ENCODE results near the gene GLIS2.

GRCh38 chr16:4298761-4299522 is 16.9 kb upstream of the GLIS2 start:
- TF ChIP-seq SP1 (IDR thresholded peaks at IDR 0.05; ENCODE audit: low read depth) = peak; percentile 74
- TF ChIP-seq SRF (IDR thresholded peaks at IDR 0.05; ENCODE audit: low read depth) = no peak
- no peak for TF ChIP-seq YY1 (IDR thresholded peaks at IDR 0.05; ENCODE audit: extremely low read depth, insufficient replicate concordance, low read depth, low read length)
- no peak for TF ChIP-seq CTCF (IDR thresholded peaks at IDR 0.05 in 2 of 3, conservative IDR thresholded peaks at IDR 0.05 in 1 of 3; ENCODE audit: borderline replicate concordance in 1 of 3, insufficient read depth in 1 of 3, low read depth in 2 of 3, low read length in 2 of 3)
- TF ChIP-seq MAX (IDR thresholded peaks at IDR 0.05) = peak; percentile 80
- TF ChIP-seq JUND (IDR thresholded peaks at IDR 0.05) = peak; percentile 69
- peak; percentile 43 for TF ChIP-seq POLR2AphosphoS5 (IDR thresholded peaks at IDR 0.05; ENCODE audit: low read depth, low read length)
- TF ChIP-seq REST (IDR thresholded peaks at IDR 0.05; ENCODE audit: low read depth) = no peak
- TF ChIP-seq POLR2A (IDR thresholded peaks at IDR 0.05; ENCODE audit: borderline replicate concordance, extremely low read depth, insufficient read depth, insufficient read length) = no peak
- TF ChIP-seq RAD21 (IDR thresholded peaks at IDR 0.05; ENCODE audit: low read depth) = no peak
- TF ChIP-seq SIN3A (IDR thresholded peaks at IDR 0.05; ENCODE audit: low read depth) = peak; percentile 61; the same call in 1 of the 2 replicates
- TF ChIP-seq EZH2phosphoT487 (IDR thresholded peaks at IDR 0.05; ENCODE audit: borderline replicate concordance) = no peak
- no peak for TF ChIP-seq EGR1 (IDR thresholded peaks at IDR 0.05; ENCODE audit: low read depth)
